ENCODE measurements around the gene KIF16B.
"Not testable (repeated sequence)": the region's sequence is repeated elsewhere in the genome, so short reads cannot be mapped to it uniquely, and the experiment has no call there.

The KIF16B gene

GRCh38 chr20:16444057-16444777, 129.0 kb downstream of the KIF16B start:
- Mint-ChIP-seq H3K4me1 (peaks cover 2% of the 10 kb centered on the region), H3K27me3 (no peaks in the 10 kb centered on the region), H3K36me3 (ENCODE audit: low read depth) (peaks cover under 1% of the 10 kb centered on the region), H3K4me3 (no peak overlapping the region), H3K9me3 (peaks cover 15% of the 10 kb centered on the region), H3K27ac (no peak overlapping the region)
- DNase-seq = no peak
- ATAC-seq = no peak

- no peak overlapping the region for H3K27ac Mint-ChIP-seq
These were observed 131.6 kb downstream of the KIF16B start for GRCh38 chr20:16441546-16442164.

DNA sequence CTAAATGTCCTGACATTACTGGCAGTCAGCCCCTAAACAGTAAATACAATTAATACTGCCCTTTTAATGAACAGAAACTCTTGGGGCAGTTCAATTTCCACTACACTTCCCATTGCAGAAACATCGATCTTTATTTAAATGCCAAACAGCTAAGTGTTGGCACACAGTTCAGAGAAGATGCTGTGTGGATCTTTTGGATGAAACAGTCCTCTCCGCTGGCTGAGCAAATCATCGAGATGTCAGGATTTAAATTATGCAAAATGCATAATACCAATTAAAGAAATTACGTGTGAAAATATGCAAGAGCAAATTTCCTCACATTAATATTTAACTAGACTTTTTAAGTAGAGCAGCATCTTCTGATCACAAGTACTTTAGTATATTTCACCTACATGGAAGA, 132.6 kb downstream of the KIF16B start:
- Mint-ChIP-seq H3K9me3 (peaks cover 17% of the 10 kb centered on the region), H3K27ac (no peak overlapping the region)

More at GRCh38 chr20:16441546-16442164, 131.6 kb downstream of the KIF16B start:
- no peak for DNase-seq
- Mint-ChIP-seq H3K27me3 (no peaks in the 10 kb centered on the region), H3K4me3 (no peak overlapping the region), H3K36me3 (ENCODE audit: low read depth) (peaks cover 11% of the 10 kb centered on the region), H3K9me3 (peaks cover 17% of the 10 kb centered on the region), H3K4me1 (peaks cover 2% of the 10 kb centered on the region)
- ATAC-seq = no peak

DNA sequence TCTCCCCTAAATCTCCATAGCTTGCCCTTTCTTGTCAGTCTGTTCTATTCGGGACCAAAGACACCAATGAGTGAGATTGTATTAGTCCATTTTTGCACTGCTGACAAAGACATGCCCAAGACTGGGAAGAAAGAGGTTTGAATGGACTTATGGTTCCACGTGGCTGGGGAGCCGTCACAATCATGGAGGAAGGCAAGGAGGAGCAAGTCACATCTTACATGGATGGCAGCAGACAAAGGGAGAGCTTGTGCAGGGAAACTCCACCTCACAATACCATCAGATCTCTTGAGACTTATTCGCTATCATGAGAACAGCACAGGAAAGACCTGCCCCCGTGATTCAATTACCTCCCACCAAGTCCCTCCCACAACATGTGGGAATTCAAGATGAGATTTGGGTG, 133.7 kb downstream of the KIF16B start:
- peaks cover 17% of the 10 kb centered on the region for H3K9me3 Mint-ChIP-seq
- not testable (repeated sequence) for H3K4me3 Mint-ChIP-seq, H3K4me1 Mint-ChIP-seq, ATAC-seq, H3K27ac Mint-ChIP-seq, H3K27me3 Mint-ChIP-seq, DNase-seq
- H3K36me3 Mint-ChIP-seq (ENCODE audit: low read depth) = peaks cover 11% of the 10 kb centered on the region

More for the DNA sequence above, 132.6 kb downstream of the KIF16B start:
- no peak overlapping the region for H3K4me3 Mint-ChIP-seq
- H3K27me3 Mint-ChIP-seq = no peaks in the 10 kb centered on the region
- ATAC-seq = no peak
- peaks cover 11% of the 10 kb centered on the region for H3K36me3 Mint-ChIP-seq (ENCODE audit: low read depth)
- peaks cover 2% of the 10 kb centered on the region for H3K4me1 Mint-ChIP-seq
- DNase-seq = no peak

DNA sequence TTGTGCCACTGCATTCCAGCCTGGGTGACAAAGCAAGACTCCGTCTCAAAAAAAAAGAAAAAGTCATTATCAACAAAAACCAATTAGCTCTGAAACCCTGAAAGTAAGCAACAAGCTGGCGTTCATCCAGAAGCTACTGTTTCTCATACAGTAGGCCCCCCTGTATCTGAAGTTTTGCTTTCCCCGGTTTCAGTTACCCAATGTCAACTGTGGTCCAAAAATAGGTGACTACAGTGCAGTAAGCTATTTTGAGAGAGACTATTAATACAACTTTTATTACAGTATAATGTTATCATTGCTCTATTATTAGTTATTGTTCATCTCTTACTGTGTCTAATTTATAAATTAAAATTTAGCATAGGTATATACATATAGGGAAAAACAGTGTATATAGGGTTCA, 135.1 kb downstream of the KIF16B start:
- Mint-ChIP-seq H3K4me1 (peaks cover 2% of the 10 kb centered on the region), H3K36me3 (ENCODE audit: low read depth) (peaks cover 11% of the 10 kb centered on the region), H3K27ac (no peak overlapping the region), H3K9me3 (peaks cover 17% of the 10 kb centered on the region), H3K4me3 (no peak overlapping the region), H3K27me3 (no peaks in the 10 kb centered on the region)
- no peak for ATAC-seq
- no peak for DNase-seq

- H3K4me3 Mint-ChIP-seq = no peak overlapping the region
- no peak overlapping the region for H3K27ac Mint-ChIP-seq
- DNase-seq = no peak
- peaks cover 11% of the 10 kb centered on the region for H3K36me3 Mint-ChIP-seq (ENCODE audit: low read depth)
- peaks cover 17% of the 10 kb centered on the region for H3K9me3 Mint-ChIP-seq
- ATAC-seq = no peak
- no peaks in the 10 kb centered on the region for H3K27me3 Mint-ChIP-seq
- peaks cover 2% of the 10 kb centered on the region for H3K4me1 Mint-ChIP-seq
These were observed 135.8 kb downstream of the KIF16B start for GRCh38 chr20:16437387-16437996.

DNA sequence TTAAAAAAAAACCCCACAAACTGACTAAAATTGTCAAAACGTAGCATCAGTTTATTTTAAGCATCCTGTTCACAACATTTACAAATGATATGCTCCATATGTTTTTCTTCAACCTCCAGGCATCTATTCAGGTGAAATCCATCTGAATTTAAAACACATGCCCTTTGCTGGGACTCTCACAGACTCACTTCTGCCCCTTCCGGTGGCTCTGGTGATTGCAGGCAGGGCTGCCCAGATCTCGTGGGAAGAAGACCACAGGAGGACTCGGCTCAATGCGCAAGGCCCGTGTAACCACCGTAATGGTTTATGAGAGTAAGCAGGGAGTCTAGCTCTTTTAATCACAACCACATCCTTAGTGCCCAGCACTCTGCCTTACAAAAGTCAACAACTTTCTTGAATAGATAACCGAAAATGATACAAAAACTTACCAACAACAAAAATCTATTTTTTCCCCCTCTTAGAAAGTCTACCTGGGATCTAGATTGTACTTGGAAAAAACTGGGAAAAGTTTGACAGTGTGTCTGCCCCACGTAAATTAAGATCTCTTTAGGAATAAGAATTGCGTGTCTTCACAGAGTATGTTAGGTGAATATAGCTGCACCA, 139.1 kb downstream of the KIF16B start:
- no peak for ATAC-seq
- no peaks in the 10 kb centered on the region for H3K4me1 Mint-ChIP-seq
- H3K4me3 Mint-ChIP-seq = no peak overlapping the region
- H3K36me3 Mint-ChIP-seq (ENCODE audit: low read depth) = peaks cover 16% of the 10 kb centered on the region
- peak; percentile 57 for DNase-seq
- no peak overlapping the region for H3K27ac Mint-ChIP-seq
- H3K27me3 Mint-ChIP-seq = no peaks in the 10 kb centered on the region
- peaks cover 6% of the 10 kb centered on the region for H3K9me3 Mint-ChIP-seq

DNA sequence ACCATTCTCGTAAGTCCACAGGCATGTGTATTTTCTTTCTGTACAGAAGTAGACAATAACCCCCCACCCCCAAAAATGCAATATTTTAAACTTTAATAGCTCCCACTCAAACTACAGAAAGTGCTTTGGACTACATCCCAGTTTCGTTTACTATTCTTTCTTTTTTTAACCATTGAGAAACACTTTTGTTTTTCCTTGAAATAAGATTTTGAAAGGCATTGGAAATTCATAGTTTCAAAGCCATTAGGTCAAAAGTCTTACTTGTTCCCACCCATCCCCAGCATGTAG, 140.0 kb downstream of the KIF16B start:
- Mint-ChIP-seq H3K9me3 (no peaks in the 10 kb centered on the region), H3K4me1 (no peaks in the 10 kb centered on the region), H3K4me3 (no peak overlapping the region), H3K36me3 (ENCODE audit: low read depth) (peaks cover 12% of the 10 kb centered on the region), H3K27me3 (no peaks in the 10 kb centered on the region), H3K27ac (no peak overlapping the region)
- ATAC-seq (no peak), DNase-seq (no peak)

DNA sequence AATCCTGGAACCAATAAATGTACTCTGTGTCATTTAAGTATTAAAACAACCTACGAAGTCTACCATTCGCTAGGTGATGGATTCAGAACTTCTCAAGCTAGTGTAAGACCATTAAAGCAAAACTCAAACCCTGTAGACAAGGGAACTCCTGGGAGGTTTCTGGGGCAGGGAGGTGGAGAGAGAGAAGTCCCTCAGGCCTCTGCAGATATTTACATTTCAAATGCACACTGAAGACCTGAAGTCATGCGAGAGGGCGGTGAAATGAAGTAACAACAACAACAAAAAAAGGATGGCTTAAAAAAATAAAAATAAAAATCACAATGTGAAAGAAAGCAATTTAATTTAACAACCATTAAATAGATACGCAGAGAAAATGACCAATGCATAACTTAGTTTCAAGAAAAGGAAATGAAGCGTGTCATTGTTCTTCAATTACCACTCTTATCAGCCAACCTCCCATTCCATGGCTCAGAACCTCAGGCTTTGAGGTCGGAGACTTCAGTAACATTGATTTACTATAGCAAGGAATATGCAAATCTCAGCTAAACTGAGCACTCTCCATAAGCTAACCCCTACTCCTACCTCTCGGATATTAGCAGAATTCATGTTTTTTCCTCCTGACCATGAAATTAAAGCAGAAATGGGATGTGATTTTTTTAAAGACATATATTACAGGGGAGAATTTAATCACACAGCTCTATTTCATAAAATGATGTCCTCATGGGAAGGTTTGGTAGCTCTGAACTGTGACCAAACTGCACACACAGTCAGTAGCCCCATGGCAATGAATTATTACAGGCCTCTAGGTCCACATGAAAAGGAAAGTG, 140.6 kb downstream of the KIF16B start:
- no peak for DNase-seq
- Mint-ChIP-seq H3K9me3 (no peaks in the 10 kb centered on the region), H3K4me1 (no peaks in the 10 kb centered on the region), H3K4me3 (no peak overlapping the region), H3K36me3 (ENCODE audit: low read depth) (peaks cover 18% of the 10 kb centered on the region), H3K27ac (no peak overlapping the region), H3K27me3 (no peaks in the 10 kb centered on the region)
- no peak for ATAC-seq

DNA sequence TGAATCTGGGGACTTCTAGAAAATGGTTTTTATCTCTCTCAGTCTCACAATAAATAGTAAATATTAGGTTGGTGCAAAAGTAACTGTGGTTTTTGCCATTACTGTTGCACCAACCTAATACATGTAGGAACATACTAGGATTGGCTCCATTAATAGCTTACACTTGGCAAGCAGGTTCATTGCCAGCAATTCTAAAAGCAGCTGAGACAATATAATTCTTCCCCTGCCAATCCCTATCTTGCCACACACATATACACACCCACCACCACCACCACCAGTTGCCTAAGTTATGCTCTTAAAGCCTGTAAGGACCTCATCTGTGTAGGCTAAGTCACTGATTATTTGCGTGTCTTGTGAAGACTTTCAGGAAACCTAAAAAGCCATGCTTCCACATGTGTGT, 145.1 kb downstream of the KIF16B start:
- H3K36me3 Mint-ChIP-seq (ENCODE audit: low read depth) = peaks cover 41% of the 10 kb centered on the region
- no peak overlapping the region for H3K27ac Mint-ChIP-seq
- no peaks in the 10 kb centered on the region for H3K27me3 Mint-ChIP-seq
- H3K9me3 Mint-ChIP-seq = no peaks in the 10 kb centered on the region
- DNase-seq (no peak), ATAC-seq (no peak)
- no peak overlapping the region for H3K4me3 Mint-ChIP-seq
- no peaks in the 10 kb centered on the region for H3K4me1 Mint-ChIP-seq

DNA sequence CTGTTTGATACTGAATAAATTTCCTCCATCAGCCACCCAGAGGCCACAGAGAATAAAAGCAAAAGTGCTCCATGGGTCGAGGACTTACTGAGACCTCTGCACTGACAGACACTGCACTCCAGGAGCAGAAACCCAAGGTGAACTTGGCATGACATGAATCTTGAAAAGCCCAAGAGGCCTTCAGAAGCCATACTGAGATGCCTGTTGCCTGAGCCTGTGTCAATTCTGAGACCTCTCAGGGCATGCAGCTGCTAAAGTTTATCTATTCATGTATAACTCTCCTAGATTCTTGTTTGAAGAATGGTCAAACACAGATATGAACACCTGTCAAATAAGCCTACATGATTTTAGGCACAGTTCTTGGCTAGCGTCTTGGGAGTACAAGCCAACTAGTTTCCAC, 145.7 kb downstream of the KIF16B start:
- no peak overlapping the region for H3K4me3 Mint-ChIP-seq

GRCh38 chr20:16424780-16425179, 148.5 kb downstream of the KIF16B start:
- Mint-ChIP-seq H3K4me1 (no peaks in the 10 kb centered on the region), H3K27me3 (no peaks in the 10 kb centered on the region), H3K4me3 (no peak overlapping the region), H3K27ac (no peak overlapping the region), H3K36me3 (ENCODE audit: low read depth) (peaks cover 39% of the 10 kb centered on the region), H3K9me3 (no peaks in the 10 kb centered on the region)
- DNase-seq (no peak), ATAC-seq (no peak)

More for the DNA sequence above, 145.7 kb downstream of the KIF16B start:
- Mint-ChIP-seq H3K27ac (no peak overlapping the region), H3K36me3 (ENCODE audit: low read depth) (peaks cover 44% of the 10 kb centered on the region), H3K4me1 (no peaks in the 10 kb centered on the region), H3K27me3 (no peaks in the 10 kb centered on the region), H3K9me3 (no peaks in the 10 kb centered on the region)
- no peak for DNase-seq
- no peak for ATAC-seq

DNA sequence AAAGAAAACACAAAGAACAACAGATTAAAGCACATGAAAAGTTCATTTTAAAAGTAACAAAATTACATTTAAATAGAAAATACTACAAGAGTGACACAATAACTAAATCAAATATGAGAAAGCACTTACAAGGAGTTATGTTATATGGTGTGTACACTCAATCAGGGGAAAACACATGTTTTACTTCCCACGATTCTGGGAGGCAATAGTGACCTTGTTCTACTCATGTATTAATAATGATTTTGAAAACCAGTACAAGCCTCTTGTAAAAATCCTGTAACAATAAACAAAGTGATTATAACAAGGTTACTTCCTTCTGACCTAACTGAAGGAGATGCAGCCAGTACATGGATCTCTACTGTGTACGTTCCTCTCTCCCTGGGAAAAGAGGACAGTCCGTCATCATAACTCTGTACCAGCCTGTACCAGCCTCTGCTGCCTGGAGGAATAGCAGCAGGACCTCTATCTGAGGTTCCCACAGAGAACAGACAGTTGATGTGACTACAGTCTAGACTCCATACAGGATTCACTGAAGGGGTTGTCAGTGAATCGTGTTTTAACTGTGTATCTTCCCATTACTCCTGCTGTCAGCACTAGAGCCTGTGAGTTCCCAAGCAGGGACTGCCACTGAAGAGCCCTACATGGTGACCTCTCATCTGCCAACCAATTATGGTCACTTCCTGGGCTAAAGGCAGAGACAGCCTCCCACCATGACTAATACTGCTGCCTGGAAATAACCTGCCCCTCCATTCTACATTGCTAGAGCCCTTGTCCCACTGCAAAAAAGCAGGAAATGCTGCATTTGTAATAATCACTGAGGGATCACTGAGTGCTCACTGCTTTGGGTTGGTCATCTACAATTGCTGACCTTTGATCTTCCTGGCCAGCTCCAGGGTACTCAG, 149.7 kb downstream of the KIF16B start:
- H3K27me3 Mint-ChIP-seq = no peaks in the 10 kb centered on the region
- no peak overlapping the region for H3K27ac Mint-ChIP-seq
- H3K9me3 Mint-ChIP-seq = no peaks in the 10 kb centered on the region
- peaks cover 37% of the 10 kb centered on the region for H3K36me3 Mint-ChIP-seq (ENCODE audit: low read depth)
- no peak overlapping the region for H3K4me3 Mint-ChIP-seq
- H3K4me1 Mint-ChIP-seq = no peaks in the 10 kb centered on the region
- ATAC-seq (no peak), DNase-seq (no peak)
